ENCODE measurements around the gene SLC9C1.
A peak's percentile ranks its signal among the peaks of the same experiment; 100 is the strongest.
"Not testable (repeated sequence)": the region's sequence is repeated elsewhere in the genome, so short reads cannot be mapped to it uniquely, and the experiment has no call there.

The SLC9C1 gene

GRCh38 chr3:112185423-112186035 is 108.5 kb downstream of the SLC9C1 start:
- not testable (repeated sequence) for DNase-seq

GRCh38 chr3:112175646-112176045 is 118.4 kb downstream of the SLC9C1 start:
- DNase-seq, result no peak

- DNase-seq, result no peak
Measured at GRCh38 chr3:112175037-112175436, 119.0 kb downstream of the SLC9C1 start.

- DNase-seq, result no peak
Measured at GRCh38 chr3:112171144-112171543, 122.9 kb downstream of the SLC9C1 start.

- DNase-seq, result no peak
Measured at GRCh38 chr3:112170046-112170445, 124.0 kb downstream of the SLC9C1 start.

- no peak for DNase-seq
Measured at GRCh38 chr3:112167758-112168157, 126.3 kb downstream of the SLC9C1 start.

GRCh38 chr3:112149136-112149535 is 144.9 kb downstream of the SLC9C1 start:
- DNase-seq, result no peak

GRCh38 chr3:112143689-112144088 is 150.3 kb downstream of the SLC9C1 start:
- DNase-seq, result no peak

GRCh38 chr3:112143251-112143650 is 150.8 kb downstream of the SLC9C1 start:
- no peak for DNase-seq

- no peak for DNase-seq
Measured at GRCh38 chr3:112141293-112141692, 152.7 kb downstream of the SLC9C1 start.

GRCh38 chr3:112140584-112140983 is 153.4 kb downstream of the SLC9C1 start:
- no peak for DNase-seq

GRCh38 chr3:112138219-112138969 is 155.6 kb downstream of the SLC9C1 start:
- DNase-seq, result no peak

GRCh38 chr3:112137781-112138180 is 156.2 kb downstream of the SLC9C1 start:
- DNase-seq, result no peak

GRCh38 chr3:112136959-112137693 is 156.9 kb downstream of the SLC9C1 start:
- peak; percentile 17 for DNase-seq

- no peak for DNase-seq
Measured at GRCh38 chr3:112136046-112136445, 158.0 kb downstream of the SLC9C1 start.

- DNase-seq, result no peak
Measured at GRCh38 chr3:112134335-112135124, 159.5 kb downstream of the SLC9C1 start.

- no peak for DNase-seq
Measured at GRCh38 chr3:112133626-112134334, 160.2 kb downstream of the SLC9C1 start.

- DNase-seq, result peak; percentile 51
Measured at GRCh38 chr3:112132975-112133448, 161.0 kb downstream of the SLC9C1 start, which contains the start of gene GCSAM. GCSAM (minus strand) TSS chr3:112133248; CDS start chr3:112133120, 128 bp downstream.

GRCh38 chr3:112132554-112132953 is 161.5 kb downstream of the SLC9C1 start:
- DNase-seq, result no peak

GRCh38 chr3:112132088-112132487 is 161.9 kb downstream of the SLC9C1 start:
- no peak for DNase-seq

- no peak for DNase-seq
Measured at GRCh38 chr3:112131111-112131510, 162.9 kb downstream of the SLC9C1 start.

GRCh38 chr3:112130638-112130993 is 163.4 kb downstream of the SLC9C1 start:
- DNase-seq, result no peak
